CD4-positive, alpha-beta T cell (primary cell): ENCODE measurements around the gene SLC34A3. TPM values are rescaled to one million over a fixed set of nuclear protein-coding genes. Genes with fewer than 3 reads are reported as not detected.

Source experiments
- ATAC-seq: fragments of 200-7000 bp; cut with Tn5 transposase; one replicate; pipeline ENCODE4 v1.10.0; 2022; ENCODE audit warnings: mild to moderate bottlenecking; ENCODE audit not compliant: poor library complexity
- CTCF ChIA-PET: fragments of 350-600 bp; sonication (Branson Sonifier 250); formaldehyde crosslinking; loops from one replicate; lab custom pipeline; 2021; ENCODE audit warnings: antibody characterized with exemption, inconsistent platforms; lab: Charles Lee
- POLR2A ChIA-PET: fragments of 350-600 bp; sonication (Branson Sonifier 250); formaldehyde crosslinking; loops from one replicate; lab custom pipeline; 2021; ENCODE audit warnings: antibody characterized with exemption, inconsistent platforms; lab: Charles Lee
- DNase-seq, 14 experiments: peaks; one replicate each; pipeline ENCODE4 v3.0.0-alpha.2; 2013 to 2020; ENCODE audit warnings: mixed read lengths in 2 of 14
- H3K27ac ChIP-seq, 2 donors: one replicate each; pipeline versions ENCODE4 v1.5.1 to v1.7.0; 2013; ENCODE audit warnings: low read length in 2 of 2, low read depth in 1 of 2, mild to moderate bottlenecking in 1 of 2
- H3K27me3 ChIP-seq, 2 experiments: 1 replicate in 1 of 2; 2 replicates in 1 of 2; pipeline versions ENCODE4 v1.6.1 to v1.7.0; 2013; ENCODE audit warnings: low read length in 2 of 2, control low read depth in 1 of 2, mild to moderate bottlenecking in 1 of 2, moderate library complexity in 1 of 2; ENCODE audit not compliant: insufficient read depth in 2 of 2, control insufficient read depth in 1 of 2
- H3K36me3 ChIP-seq: one replicate; pipeline ENCODE4 v1.6.1; 2013; ENCODE audit warnings: low read length, control low read depth; ENCODE audit not compliant: insufficient read depth
- H3K4me1 ChIP-seq: one replicate; pipeline ENCODE4 v1.6.1; 2013; ENCODE audit warnings: low read length, control low read depth; ENCODE audit not compliant: insufficient read depth
- H3K4me3 ChIP-seq: one replicate; pipeline ENCODE4 v1.5.1; 2013; ENCODE audit warnings: mild to moderate bottlenecking, low read length, moderate library complexity
- H3K9me3 ChIP-seq, 2 experiments: 1 replicate in 1 of 2; 2 replicates in 1 of 2; pipeline versions ENCODE4 v1.6.1 to v1.7.0; 2013; ENCODE audit warnings: low read length in 2 of 2, mild to moderate bottlenecking in 2 of 2, control low read depth in 1 of 2, moderate library complexity in 1 of 2; ENCODE audit not compliant: control insufficient read depth in 1 of 2, insufficient read depth in 1 of 2
- H3K27ac Mint-ChIP-seq: one replicate; pipeline ENCODE4 v1.8.0; 2020; ENCODE audit warnings: mixed read lengths
- H3K27me3 Mint-ChIP-seq: one replicate; pipeline ENCODE4 v1.8.0; 2021; ENCODE audit warnings: mixed read lengths
- H3K36me3 Mint-ChIP-seq: one replicate; pipeline ENCODE4 v1.8.0; 2021; ENCODE audit warnings: low read depth, mixed read lengths
- H3K4me1 Mint-ChIP-seq: one replicate; pipeline ENCODE4 v1.8.0; 2021; ENCODE audit warnings: low read depth, mixed read lengths
- H3K4me3 Mint-ChIP-seq: one replicate; pipeline ENCODE4 v1.8.0; 2020; ENCODE audit warnings: mild to moderate bottlenecking, mixed read lengths
- H3K9me3 Mint-ChIP-seq: one replicate; pipeline ENCODE4 v1.8.0; 2020; ENCODE audit warnings: mixed read lengths
- CTCF ChIP-seq: fragments of 200-600 bp; IDR thresholded peaks from one replicate; pipeline ENCODE4 v1.8.0; 2022; ENCODE audit warnings: antibody characterized with exemption, mild to moderate bottlenecking
- intact Hi-C, 2 experiments: fragments of 100-400 bp; cut with DNase I in 1 of 2; cut with micrococcal nuclease in 1 of 2; formaldehyde crosslinking; loops; one replicate each; pipeline versions ENCODE4 v1.15.1 to v1.9.0; 2023 to 2025; cut with DNase I, micrococcal nuclease
- total RNA-seq, 174 experiments: library from RNA in 2 of 174; stranded (reverse) in 2 of 174; gene quantifications; one replicate each; pipeline ENCODE4 v1.2.3 and lab custom pipeline; 2021 to 2026

SLC34A3 gene
- total RNA-seq, 2 experiments from 2014 or later: not detected

- Histone ChIP-seq H3K27me3 (peaks cover 3 to 16% of the 10 kb centered on the region in 2 experiments), H3K4me1 (peaks cover 31% of the 10 kb centered on the region), H3K36me3 (no peaks in the 10 kb centered on the region), H3K4me3 (no peak within 1 kb of the TSS), H3K27ac (no peak within 1 kb of the TSS), H3K9me3 (peaks cover 0 to 10% of the 10 kb centered on the region in 2 experiments)
- Mint-ChIP-seq H3K4me3 (peak within 1 kb of the TSS; percentile 1), H3K4me1 (peaks cover 18% of the 10 kb centered on the region), H3K27ac (no peak within 1 kb of the TSS), H3K36me3 (no peaks in the 10 kb centered on the region), H3K9me3 (no peaks in the 10 kb centered on the region), H3K27me3 (peaks cover 5% of the 10 kb centered on the region)
- DNase-seq (peak; percentile 73 to 89 (median 78)), ATAC-seq (peak; percentile 24)
- POLR2A ChIA-PET: interaction anchor here (1.0 to 2.4 kb wide), 5 partner anchors 13 to 141 kb away, joined by 3 to 15 read pairs (median 5); partner anchors contain the start of genes MAN1B1, TPRN and TUBB4B
- peak; percentile 84 for TF ChIP-seq CTCF
- intact Hi-C loops: loop anchor here (1.0 to 5.0 kb wide), 5 partner anchors 105 to 181 kb away; partner anchors contain the start of gene NPDC1 (in 2 of the 2)
- CTCF ChIA-PET: interaction anchor here (0.5 to 2.5 kb wide), 15 partner anchors 9 to 198 kb away, joined by 3 to 15 read pairs (median 3); partner anchors contain the start of genes ANAPC2, NPDC1 and SSNA1
These were observed 3.4 kb upstream of the SLC34A3 start, which contains the start of gene RNF224 for GRCh38 chr9:137227054-137227852. RNF224 (plus strand) TSS chr9:137227502; CDS start chr9:137228336, 834 bp downstream.

- Histone ChIP-seq H3K9me3 (peaks cover 0 to 10% of the 10 kb centered on the region in 2 experiments), H3K4me3 (no peak overlapping the region), H3K4me1 (peaks cover 23% of the 10 kb centered on the region), H3K27ac (no peak overlapping the region), H3K27me3 (peaks cover 3 to 16% of the 10 kb centered on the region in 2 experiments), H3K36me3 (no peaks in the 10 kb centered on the region)
- peaks cover 5% of the 10 kb centered on the region for H3K27me3 Mint-ChIP-seq
- DNase-seq: no peak
- ChIA-PET CTCF (interaction anchor here (0.6 to 2.5 kb wide), 11 partner anchors 9 to 193 kb away, joined by 3 to 15 read pairs (median 4); partner anchors contain the start of genes ANAPC2, NPDC1 and SSNA1), POLR2A (interaction anchor here (1.0 to 2.4 kb wide), 5 partner anchors 13 to 141 kb away, joined by 3 to 15 read pairs (median 5); partner anchors contain the start of genes MAN1B1, TPRN and TUBB4B)
- peak overlapping the region; percentile 1 for H3K4me3 Mint-ChIP-seq
- peaks cover 16% of the 10 kb centered on the region for H3K4me1 Mint-ChIP-seq
- ATAC-seq: no peak
- no peaks in the 10 kb centered on the region for H3K9me3 Mint-ChIP-seq
- TF ChIP-seq CTCF: no peak
- intact Hi-C loops: loop anchor here (1.0 to 5.0 kb wide), 5 partner anchors 106 to 182 kb away; partner anchors contain the start of gene NPDC1 (in 2 of the 2)
- no peak overlapping the region for H3K27ac Mint-ChIP-seq
- no peaks in the 10 kb centered on the region for H3K36me3 Mint-ChIP-seq
These were observed 2.7 kb upstream of the SLC34A3 start for GRCh38 chr9:137227853-137228505.

- no peak overlapping the region for H3K4me3 Mint-ChIP-seq
- POLR2A ChIA-PET: interaction anchor here (2.3 to 2.4 kb wide), 2 partner anchors 12 to 133 kb away, joined by 10 to 15 read pairs; partner anchors contain the start of gene TUBB4B
- H3K4me1 ChIP-seq: peaks cover 21% of the 10 kb centered on the region
- intact Hi-C loops: loop anchor here in 1 of 2 experiments (5.0 kb wide), 1 partner anchor 181 kb away; the partner anchor contains the start of gene NPDC1
- DNase-seq (peak in 1 of 14 experiments; percentile 39), ATAC-seq (no peak)
- peaks cover 10% of the 10 kb centered on the region for H3K4me1 Mint-ChIP-seq
- H3K27ac Mint-ChIP-seq: no peak overlapping the region
- no peak overlapping the region for H3K4me3 ChIP-seq
- H3K36me3 Mint-ChIP-seq: no peaks in the 10 kb centered on the region
- H3K9me3 ChIP-seq: peaks cover 0 to 10% of the 10 kb centered on the region in 2 experiments
- peaks cover 5% of the 10 kb centered on the region for H3K27me3 Mint-ChIP-seq
- no peaks in the 10 kb centered on the region for H3K9me3 Mint-ChIP-seq
- no peak for TF ChIP-seq CTCF
- CTCF ChIA-PET: interaction anchor here (0.6 to 2.5 kb wide), 2 partner anchors 8 to 182 kb away, joined by 4 to 15 read pairs; no protein-coding TSS in a partner anchor
- H3K27ac ChIP-seq: no peak overlapping the region
- peaks cover 3 to 16% of the 10 kb centered on the region in 2 experiments for H3K27me3 ChIP-seq
- no peaks in the 10 kb centered on the region for H3K36me3 ChIP-seq
These were observed 2.2 kb upstream of the SLC34A3 start for GRCh38 chr9:137228506-137228967.
